ENCODE results near the gene NFASC.

NFASC gene

GRCh38 chr1:204990721-204991341, 120.2 kb downstream of the NFASC start:
- no peak for DNase-seq (ENCODE audit: low read depth)
- H3K4me3 ChIP-seq (ENCODE audit: low read length): no peak overlapping the region
- no peak for TF ChIP-seq CTCF (conservative IDR thresholded peaks at IDR 0.05; ENCODE audit: low read length)

- H3K4me3 ChIP-seq (ENCODE audit: low read length): no peak overlapping the region
- no peak for TF ChIP-seq CTCF (conservative IDR thresholded peaks at IDR 0.05; ENCODE audit: low read length)
- DNase-seq (ENCODE audit: low read depth): no peak
These were observed 120.7 kb downstream of the NFASC start for GRCh38 chr1:204991342-204991844.

- H3K4me3 ChIP-seq (ENCODE audit: low read length): no peak overlapping the region
- DNase-seq (ENCODE audit: low read depth): no peak
- TF ChIP-seq CTCF (conservative IDR thresholded peaks at IDR 0.05; ENCODE audit: low read length): no peak
These were observed 121.7 kb downstream of the NFASC start for GRCh38 chr1:204992201-204992997.

GRCh38 chr1:204992998-204993314, 122.3 kb downstream of the NFASC start:
- no peak for TF ChIP-seq CTCF (conservative IDR thresholded peaks at IDR 0.05; ENCODE audit: low read length)
- no peak for DNase-seq (ENCODE audit: low read depth)
- H3K4me3 ChIP-seq (ENCODE audit: low read length): no peak overlapping the region

GRCh38 chr1:204994086-204994862, 123.6 kb downstream of the NFASC start:
- peak; percentile 35 for DNase-seq (ENCODE audit: low read depth)
- no peak for TF ChIP-seq CTCF (conservative IDR thresholded peaks at IDR 0.05; ENCODE audit: low read length)

GRCh38 chr1:204996981-204997380, 126.3 kb downstream of the NFASC start:
- TF ChIP-seq CTCF (conservative IDR thresholded peaks at IDR 0.05; ENCODE audit: low read length): no peak
- no peak for DNase-seq (ENCODE audit: low read depth)

More at GRCh38 chr1:204994086-204994862, 123.6 kb downstream of the NFASC start:
- H3K4me3 ChIP-seq (ENCODE audit: low read length): no peak overlapping the region

More at GRCh38 chr1:204996981-204997380, 126.3 kb downstream of the NFASC start:
- H3K4me3 ChIP-seq (ENCODE audit: low read length): no peak overlapping the region
